GM12891 (cell line): ENCODE data around the gene LAMB4.

ENCODE experiments used
- POLR2A ChIP-seq: IDR thresholded peaks from 2 replicates; pipeline ENCODE4 v1.6.1; 2011; ENCODE audit warnings: low read depth, low read length, control low read depth
- POLR2AphosphoS5 ChIP-seq: IDR thresholded peaks from 2 replicates; pipeline ENCODE4 v1.6.1; 2011; ENCODE audit warnings: low read depth, low read length, control low read depth
- POU2F2 ChIP-seq: IDR thresholded peaks from 2 replicates; pipeline ENCODE4 v1.6.1; 2011; ENCODE audit warnings: low read depth, mild to moderate bottlenecking, control low read depth, low read length, moderate library complexity
- TAF1 ChIP-seq: IDR thresholded peaks from 2 replicates; pipeline ENCODE4 v1.6.1; 2011; ENCODE audit warnings: low read depth, low read length, control low read depth

GRCh38 chr7:107995184-107996071, 134.7 kb downstream of the LAMB4 start:
- no peak for TF ChIP-seq POLR2A
- no peak for TF ChIP-seq POLR2AphosphoS5
- TF ChIP-seq POU2F2, result no peak
- no peak for TF ChIP-seq TAF1
